ENCODE data around the gene MMP21.

MMP21 gene

DNA sequence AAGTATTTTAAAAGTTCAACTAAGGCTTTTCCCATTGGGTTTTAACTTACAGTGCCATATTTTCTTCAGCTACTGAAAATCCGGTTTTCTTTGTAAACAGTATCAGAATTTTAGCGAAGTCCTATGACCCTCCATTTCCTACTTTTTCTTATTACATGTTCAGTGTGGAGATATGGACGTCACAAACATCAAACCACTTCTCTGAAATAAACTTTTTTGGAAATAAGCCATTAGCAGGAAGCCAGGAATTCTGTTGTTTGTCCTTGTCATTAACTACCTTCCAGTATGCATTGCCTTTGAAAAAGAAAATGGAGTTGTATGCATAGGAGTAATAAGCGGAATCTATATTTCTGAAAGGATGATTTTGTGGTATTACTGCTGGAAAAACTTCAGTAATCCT is 9.1 kb downstream of the MMP21 start:
- DNase-seq (ENCODE audit: low read depth in 1 of 2, low spot score in 1 of 2): no peak

GRCh38 chr10:125765835-125766234 is 9.8 kb downstream of the MMP21 start:
- no peak for DNase-seq (ENCODE audit: low read depth in 1 of 2, low spot score in 1 of 2)

DNA sequence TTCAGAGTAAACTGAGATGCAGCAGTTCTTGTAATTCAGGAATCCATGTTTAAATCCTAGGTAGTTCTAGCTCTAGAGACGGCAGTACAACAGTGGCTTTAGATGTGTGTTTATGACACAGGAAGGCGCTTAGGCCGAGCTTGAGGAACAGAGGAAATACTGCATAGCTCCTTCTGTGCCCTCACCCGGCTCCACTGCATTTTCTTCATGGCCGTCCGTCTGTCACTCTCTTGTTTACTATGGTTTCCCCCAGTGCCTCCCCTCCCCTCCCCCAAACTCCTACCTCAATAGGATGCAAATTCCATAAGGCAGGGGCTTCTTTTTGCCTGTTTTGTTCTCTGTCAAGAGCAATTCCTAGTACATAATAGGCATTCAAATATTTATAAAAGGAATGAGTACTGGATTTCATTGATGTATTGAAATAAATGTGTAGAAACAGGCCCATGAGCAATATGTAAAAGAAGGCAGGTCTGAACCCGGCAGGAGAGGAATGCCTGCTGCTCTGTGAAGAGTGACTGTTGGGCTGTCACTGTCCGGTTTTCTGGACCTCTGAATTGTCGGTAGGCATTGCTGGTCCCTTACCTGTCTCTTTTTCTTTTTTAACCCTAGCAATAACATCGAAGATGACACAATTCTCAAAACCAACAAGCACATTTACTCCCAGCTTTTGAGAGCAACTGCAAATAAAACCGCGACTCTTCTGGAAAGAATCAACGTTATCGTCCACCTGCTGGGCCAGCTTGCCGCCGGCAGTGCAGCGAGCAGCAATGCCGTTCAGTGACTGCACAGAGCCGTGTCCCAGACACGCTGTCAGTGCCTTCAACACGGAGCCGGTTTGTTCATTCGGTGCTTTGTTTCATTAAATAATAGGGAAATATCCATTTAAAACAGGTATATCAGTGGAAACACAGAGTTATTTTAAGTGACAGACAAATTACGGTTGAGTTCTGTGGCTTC is 12.7 kb downstream of the MMP21 start:
- DNase-seq (ENCODE audit: low read depth in 1 of 2, low spot score in 1 of 2): no peak

DNA sequence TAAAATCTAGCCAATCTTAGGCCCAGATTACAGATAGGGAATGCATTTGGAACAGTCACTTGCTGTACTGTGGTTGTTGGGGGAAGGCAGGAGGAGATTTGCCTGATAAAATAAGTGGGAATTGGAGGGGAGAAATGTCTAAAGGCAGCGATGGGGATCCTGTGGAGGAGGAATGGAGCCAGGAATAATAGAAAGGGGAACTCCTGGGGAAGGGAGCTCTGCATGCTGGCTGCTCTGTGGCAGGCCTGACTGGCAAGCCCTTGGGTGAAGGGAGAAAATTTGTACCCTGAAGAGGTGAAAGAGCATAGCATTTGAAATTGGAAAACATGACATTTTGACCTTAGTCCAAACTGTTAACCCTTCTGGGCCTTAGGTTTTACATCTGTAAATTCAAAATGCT is 13.7 kb downstream of the MMP21 start:
- no peak for DNase-seq (ENCODE audit: low read depth in 1 of 2, low spot score in 1 of 2)

GRCh38 chr10:125757742-125758141 is 17.9 kb downstream of the MMP21 start:
- DNase-seq (ENCODE audit: low read depth in 1 of 2, low spot score in 1 of 2): no peak

DNA sequence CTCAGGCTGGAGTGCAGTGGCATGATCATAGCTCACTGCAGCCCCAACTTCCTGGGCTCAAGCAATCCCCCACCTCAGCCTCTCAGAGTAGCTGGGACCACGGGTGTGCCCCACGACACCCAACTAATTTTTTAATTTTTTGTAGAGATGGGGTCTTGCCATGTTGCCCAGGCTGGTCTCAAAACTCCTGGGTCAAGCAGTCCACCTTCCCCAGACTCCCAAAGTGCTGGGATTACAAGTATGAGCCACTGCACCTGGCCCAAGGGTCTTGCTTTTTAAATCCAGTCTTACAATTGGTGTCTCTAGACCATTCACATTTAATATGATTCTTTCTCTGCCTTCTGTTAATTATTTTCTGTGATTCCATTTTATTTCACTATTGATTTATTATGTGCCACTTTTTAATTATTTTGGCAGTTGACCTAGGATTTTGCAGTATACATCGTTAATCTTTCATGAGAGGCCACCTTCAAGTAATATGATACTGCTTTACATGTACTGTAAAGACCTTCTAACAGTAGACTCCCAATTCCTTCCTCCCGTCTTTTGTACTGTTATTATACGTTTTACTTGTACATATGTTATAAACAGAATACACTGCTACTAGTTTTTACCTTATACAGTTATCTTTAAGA is 18.7 kb downstream of the MMP21 start:
- no peak for DNase-seq (ENCODE audit: low read depth in 1 of 2, low spot score in 1 of 2)

GRCh38 chr10:125756196-125756595 is 19.4 kb downstream of the MMP21 start:
- no peak for DNase-seq (ENCODE audit: low read depth in 1 of 2, low spot score in 1 of 2)

- no peak for DNase-seq (ENCODE audit: low read depth in 1 of 2, low spot score in 1 of 2)
Measured at GRCh38 chr10:125747417-125747816, 28.2 kb downstream of the MMP21 start.

DNA sequence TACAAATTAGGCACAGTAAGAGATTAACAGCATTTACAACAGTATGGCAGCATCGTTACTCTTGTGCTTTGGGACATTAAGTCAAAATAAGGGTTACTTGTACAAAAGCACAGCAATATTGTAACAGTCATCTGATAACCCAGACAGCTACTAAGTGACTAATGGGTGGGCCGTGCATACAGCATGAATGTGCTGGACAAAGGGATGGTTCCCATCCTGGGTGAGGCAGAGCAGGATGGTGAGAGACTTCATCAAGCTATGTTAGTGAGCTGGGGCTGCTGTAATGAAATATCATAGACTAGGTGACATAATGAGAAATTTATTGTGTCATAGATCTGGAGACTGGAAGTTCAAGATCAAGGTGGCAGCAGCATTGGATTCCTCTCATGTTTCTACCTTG is 30.7 kb downstream of the MMP21 start:
- no peak for DNase-seq (ENCODE audit: low read depth in 1 of 2, low spot score in 1 of 2)

- DNase-seq (ENCODE audit: low read depth in 1 of 2, low spot score in 1 of 2): no peak
Measured at GRCh38 chr10:125742465-125742864, 33.2 kb downstream of the MMP21 start.

- no peak for DNase-seq (ENCODE audit: low read depth in 1 of 2, low spot score in 1 of 2)
Measured at GRCh38 chr10:125739994-125740679, 35.5 kb downstream of the MMP21 start.

DNA sequence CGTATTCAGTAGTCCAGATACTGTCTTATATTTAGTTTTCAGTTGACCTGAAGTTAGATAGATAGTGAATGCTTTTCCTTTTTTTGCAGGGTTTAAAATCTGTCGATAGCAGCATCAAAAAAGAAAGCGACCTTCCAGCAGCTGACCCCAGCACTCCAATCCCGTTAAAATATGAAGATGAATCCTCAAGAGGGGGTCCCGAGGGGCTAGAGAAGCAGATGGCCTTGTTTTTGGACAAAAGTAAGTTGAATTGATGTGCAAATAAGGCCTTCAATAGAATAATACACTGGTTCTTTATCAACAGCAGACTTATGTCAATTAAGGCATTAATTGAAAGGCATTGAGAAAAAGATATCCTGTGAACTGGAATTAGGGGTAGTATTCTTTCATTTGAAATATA is 37.4 kb downstream of the MMP21 start:
- DNase-seq (ENCODE audit: low read depth in 1 of 2, low spot score in 1 of 2): no peak

- DNase-seq (ENCODE audit: low read depth in 1 of 2, low spot score in 1 of 2): no peak
Measured at GRCh38 chr10:125734823-125735222, 40.8 kb downstream of the MMP21 start.

- DNase-seq (ENCODE audit: low read depth in 1 of 2, low spot score in 1 of 2): no peak
Measured at GRCh38 chr10:125734148-125734547, 41.5 kb downstream of the MMP21 start.

DNA sequence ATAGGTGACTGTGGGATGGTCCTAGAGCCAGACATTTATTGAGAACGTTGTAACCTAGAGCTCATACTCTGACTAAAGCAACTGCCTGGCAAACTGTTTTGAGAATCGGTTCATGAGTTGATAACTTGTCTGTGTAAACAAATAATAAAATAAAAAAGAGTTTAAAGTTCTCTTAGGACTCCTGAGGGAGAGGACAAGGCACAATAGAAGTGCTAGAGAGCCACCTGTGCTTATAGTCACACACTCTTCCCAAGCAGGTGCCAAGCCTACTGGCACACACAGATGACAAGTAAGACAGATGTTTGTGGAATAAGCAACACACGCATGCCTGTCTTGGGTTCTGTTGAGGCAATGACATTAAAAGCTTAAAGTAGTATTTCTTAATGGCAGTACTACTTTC is 48.2 kb downstream of the MMP21 start:
- DNase-seq (ENCODE audit: low read depth in 1 of 2, low spot score in 1 of 2): no peak

GRCh38 chr10:125726914-125727313 is 48.7 kb downstream of the MMP21 start:
- no peak for DNase-seq (ENCODE audit: low read depth in 1 of 2, low spot score in 1 of 2)

DNA sequence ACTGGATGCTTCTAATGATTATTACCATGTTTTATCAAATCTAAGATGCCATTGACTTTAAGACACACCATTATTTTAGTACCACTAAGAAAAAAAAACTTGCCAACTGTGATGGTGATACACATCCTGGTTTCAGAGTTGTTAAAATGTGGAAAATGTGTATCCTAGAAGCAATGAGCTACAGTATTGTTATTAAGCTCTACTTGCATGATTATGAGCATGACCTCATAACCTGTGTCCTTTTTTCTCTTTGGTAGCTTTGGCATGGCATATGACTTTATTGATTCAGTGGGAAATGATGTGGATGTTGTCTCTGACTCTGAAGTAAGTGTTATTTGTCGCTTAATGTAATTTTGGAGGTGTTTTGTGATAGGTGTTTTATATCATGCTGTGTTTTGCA is 52.8 kb downstream of the MMP21 start:
- no peak for DNase-seq (ENCODE audit: low read depth in 1 of 2, low spot score in 1 of 2)

DNA sequence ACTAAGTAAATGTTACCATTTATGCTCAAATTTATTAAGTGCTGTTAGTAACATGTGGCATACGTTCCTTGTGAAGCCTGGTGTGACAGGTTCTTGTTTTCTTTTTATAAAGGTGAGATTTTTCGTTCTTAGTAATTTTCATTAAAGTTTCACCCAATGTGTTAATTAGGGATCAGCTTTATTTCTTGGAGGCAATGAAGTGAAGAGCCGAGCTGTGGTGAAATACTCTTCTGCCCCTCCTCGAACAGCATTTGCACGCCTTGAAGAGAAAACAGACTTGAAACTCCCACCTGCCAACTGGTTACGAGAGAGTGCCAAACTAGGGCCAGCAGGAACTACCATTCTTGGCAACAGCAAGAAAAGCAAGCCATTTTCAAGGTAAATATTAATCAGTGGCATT is 54.6 kb downstream of the MMP21 start:
- DNase-seq (ENCODE audit: low read depth in 1 of 2, low spot score in 1 of 2): no peak

- DNase-seq (ENCODE audit: low read depth in 1 of 2, low spot score in 1 of 2): no peak
Measured at GRCh38 chr10:125720002-125720382, 55.6 kb downstream of the MMP21 start.

GRCh38 chr10:125719173-125720001 is 56.2 kb downstream of the MMP21 start, which contains the start of gene EDRF1:
Gene EDRF1 (plus strand): TSS chr10:125719709. CDS start chr10:125719808, 99 bp downstream.
- DNase-seq (ENCODE audit: low read depth in 1 of 2, low spot score in 1 of 2): peak; percentile 96 to 99

All from activated T-helper 1 cell treated with anti-CD3 and anti-CD28 coated beads, Interleukin-2, amount 50 U/mL, for 16 hours (primary cell).